Tibial nerve (tissue), 3 donors: ENCODE results near the gene HYOU1.
"Not testable (repeated sequence)": the region's sequence is repeated elsewhere in the genome, so short reads cannot be mapped to it uniquely, and the experiment has no call there.

Experiments
- POLR2A ChIP-seq, 2 donors: fragments of 450-650 bp; IDR thresholded peaks; one replicate each; pipeline ENCODE4 v1.6.1; 2017; ENCODE audit warnings: antibody characterized with exemption in 2 of 2, mild to moderate bottlenecking in 2 of 2, moderate library complexity in 2 of 2
- TF ChIP-seq, protein P1 (sequence below), 5 experiments: fragments of 200-600 bp in 3 of 5; fragments of 450-650 bp in 2 of 5; sonication (generic) in 3 of 5; IDR thresholded peaks; one replicate each; pipeline ENCODE4 v1.5.1; 2016 to 2019; ENCODE audit warnings: antibody characterized with exemption in 5 of 5, mild to moderate bottlenecking in 3 of 5, moderate library complexity in 2 of 5

DNA sequence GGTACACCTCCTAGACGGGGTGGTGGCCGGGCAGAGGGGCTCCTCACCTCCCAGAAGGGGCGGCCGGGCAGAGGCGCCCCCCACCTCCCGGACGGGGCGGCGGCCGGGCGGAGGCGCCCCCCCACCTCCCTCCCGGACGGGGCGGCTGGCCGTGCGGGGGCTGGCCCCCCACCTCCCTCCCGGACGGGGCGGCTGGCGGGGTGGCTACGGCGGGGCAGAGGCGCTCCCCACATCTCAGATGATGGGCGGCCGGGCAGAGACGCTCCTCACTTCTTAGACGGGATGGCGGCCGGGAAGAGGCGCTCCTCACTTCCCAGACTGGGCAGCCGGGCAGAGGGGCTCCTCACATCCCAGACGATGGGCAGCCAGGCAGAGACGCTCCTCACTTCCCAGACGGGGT, 2.1 kb upstream of the HYOU1 start:
- TF ChIP-seq, protein P1, sequence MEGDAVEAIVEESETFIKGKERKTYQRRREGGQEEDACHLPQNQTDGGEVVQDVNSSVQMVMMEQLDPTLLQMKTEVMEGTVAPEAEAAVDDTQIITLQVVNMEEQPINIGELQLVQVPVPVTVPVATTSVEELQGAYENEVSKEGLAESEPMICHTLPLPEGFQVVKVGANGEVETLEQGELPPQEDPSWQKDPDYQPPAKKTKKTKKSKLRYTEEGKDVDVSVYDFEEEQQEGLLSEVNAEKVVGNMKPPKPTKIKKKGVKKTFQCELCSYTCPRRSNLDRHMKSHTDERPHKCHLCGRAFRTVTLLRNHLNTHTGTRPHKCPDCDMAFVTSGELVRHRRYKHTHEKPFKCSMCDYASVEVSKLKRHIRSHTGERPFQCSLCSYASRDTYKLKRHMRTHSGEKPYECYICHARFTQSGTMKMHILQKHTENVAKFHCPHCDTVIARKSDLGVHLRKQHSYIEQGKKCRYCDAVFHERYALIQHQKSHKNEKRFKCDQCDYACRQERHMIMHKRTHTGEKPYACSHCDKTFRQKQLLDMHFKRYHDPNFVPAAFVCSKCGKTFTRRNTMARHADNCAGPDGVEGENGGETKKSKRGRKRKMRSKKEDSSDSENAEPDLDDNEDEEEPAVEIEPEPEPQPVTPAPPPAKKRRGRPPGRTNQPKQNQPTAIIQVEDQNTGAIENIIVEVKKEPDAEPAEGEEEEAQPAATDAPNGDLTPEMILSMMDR (IDR thresholded peaks at IDR 0.05) = not testable (repeated sequence)
- not testable (repeated sequence) for TF ChIP-seq POLR2A (IDR thresholded peaks at IDR 0.05)
